ENCODE measurements around the gene MACO1.
A peak's percentile ranks its signal among the peaks of the same experiment; 100 is the strongest.
"Not testable (repeated sequence)": the region's sequence is repeated elsewhere in the genome, so short reads cannot be mapped to it uniquely, and the experiment has no call there.

The MACO1 gene, protein sequence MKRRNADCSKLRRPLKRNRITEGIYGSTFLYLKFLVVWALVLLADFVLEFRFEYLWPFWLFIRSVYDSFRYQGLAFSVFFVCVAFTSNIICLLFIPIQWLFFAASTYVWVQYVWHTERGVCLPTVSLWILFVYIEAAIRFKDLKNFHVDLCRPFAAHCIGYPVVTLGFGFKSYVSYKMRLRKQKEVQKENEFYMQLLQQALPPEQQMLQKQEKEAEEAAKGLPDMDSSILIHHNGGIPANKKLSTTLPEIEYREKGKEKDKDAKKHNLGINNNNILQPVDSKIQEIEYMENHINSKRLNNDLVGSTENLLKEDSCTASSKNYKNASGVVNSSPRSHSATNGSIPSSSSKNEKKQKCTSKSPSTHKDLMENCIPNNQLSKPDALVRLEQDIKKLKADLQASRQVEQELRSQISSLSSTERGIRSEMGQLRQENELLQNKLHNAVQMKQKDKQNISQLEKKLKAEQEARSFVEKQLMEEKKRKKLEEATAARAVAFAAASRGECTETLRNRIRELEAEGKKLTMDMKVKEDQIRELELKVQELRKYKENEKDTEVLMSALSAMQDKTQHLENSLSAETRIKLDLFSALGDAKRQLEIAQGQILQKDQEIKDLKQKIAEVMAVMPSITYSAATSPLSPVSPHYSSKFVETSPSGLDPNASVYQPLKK

DNA sequence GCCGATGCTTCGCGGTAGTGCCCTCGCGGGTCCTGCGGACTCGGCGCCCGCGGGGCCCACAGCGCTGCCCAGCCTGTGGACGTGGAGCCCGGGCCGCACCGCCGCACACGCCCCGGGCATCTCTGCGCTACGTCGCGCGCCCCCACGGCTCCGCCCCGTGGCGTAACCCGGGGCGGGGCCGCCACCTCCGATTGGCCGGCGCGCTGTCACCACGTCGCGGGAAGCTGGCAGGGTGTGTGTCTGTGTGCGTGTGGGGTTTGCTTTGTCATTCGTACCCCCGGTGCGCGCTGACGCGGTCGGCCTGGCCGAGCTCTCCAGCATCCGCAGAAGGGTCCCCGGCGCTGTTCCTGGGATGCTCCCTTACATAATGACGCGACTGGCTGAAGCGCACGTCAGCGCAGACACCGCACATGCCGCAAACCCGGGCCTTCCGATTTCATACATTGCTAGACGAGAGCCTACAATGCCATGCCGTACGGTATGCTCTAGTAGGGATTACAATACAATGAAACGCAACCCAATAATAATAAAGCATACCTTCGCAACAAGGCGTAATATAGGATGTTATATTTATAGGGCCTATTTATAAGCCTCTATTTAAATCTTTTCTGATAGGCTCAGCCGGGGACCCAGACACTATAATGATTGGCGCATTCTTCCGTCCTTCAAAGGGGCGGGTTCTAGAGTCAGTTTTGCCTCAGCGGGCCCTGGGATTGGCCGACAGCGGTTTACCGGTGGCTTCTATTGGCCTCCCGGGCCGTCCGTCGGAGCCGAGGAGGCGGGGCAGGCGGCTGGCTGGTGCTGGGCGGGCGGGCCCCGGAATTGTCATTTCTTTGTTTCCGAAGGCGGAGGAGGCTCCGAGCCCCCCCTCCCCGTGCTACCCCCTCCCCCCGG is at the start of gene MACO1:
TSS of gene MACO1 (plus strand) at position 825 of the 894 bp plus-strand sequence. CDS start 202 bp downstream, outside the sequence.
- Histone ChIP-seq H3K27ac (peak within 1 kb of the TSS; percentile 97), H3K36me3 (peaks cover 11% of the 10 kb centered on the region), H3K27me3 (ENCODE audit: insufficient read depth, low read depth, severe bottlenecking) (no peaks in the 10 kb centered on the region), H3K4me3 (ENCODE audit: low read depth, low read length) (peak within 1 kb of the TSS; percentile 96), H3K9me3 (ENCODE audit: severe bottlenecking) (no peaks in the 10 kb centered on the region)
- peak; percentile 96 for DNase-seq
- TF ChIP-seq, protein P1, sequence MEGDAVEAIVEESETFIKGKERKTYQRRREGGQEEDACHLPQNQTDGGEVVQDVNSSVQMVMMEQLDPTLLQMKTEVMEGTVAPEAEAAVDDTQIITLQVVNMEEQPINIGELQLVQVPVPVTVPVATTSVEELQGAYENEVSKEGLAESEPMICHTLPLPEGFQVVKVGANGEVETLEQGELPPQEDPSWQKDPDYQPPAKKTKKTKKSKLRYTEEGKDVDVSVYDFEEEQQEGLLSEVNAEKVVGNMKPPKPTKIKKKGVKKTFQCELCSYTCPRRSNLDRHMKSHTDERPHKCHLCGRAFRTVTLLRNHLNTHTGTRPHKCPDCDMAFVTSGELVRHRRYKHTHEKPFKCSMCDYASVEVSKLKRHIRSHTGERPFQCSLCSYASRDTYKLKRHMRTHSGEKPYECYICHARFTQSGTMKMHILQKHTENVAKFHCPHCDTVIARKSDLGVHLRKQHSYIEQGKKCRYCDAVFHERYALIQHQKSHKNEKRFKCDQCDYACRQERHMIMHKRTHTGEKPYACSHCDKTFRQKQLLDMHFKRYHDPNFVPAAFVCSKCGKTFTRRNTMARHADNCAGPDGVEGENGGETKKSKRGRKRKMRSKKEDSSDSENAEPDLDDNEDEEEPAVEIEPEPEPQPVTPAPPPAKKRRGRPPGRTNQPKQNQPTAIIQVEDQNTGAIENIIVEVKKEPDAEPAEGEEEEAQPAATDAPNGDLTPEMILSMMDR (IDR thresholded peaks at IDR 0.05; ENCODE audit: low read depth, low read length), result no peak

DNA sequence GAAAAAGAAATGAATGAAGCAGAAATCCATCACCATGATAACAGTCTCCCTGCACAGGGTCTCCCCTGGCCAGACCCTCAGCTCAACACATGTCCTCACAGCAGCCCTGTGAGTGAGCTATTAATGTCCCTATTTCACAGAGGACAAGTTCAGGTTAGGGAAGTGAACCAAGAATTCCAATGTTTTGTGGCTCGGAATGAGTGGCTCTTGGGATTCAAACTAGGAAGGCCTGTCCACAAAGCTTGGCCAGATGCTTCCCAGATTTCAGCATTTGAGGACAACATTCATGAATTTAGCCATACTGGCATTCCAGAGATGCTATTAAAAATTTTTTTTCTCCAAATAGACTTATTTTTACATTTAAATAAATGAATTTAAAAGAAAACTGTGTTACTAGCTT is 48.2 kb upstream of the MACO1 start:
- DNase-seq; H3K36me3 ChIP-seq; H3K4me3 ChIP-seq (ENCODE audit: low read depth, low read length); H3K27me3 ChIP-seq (ENCODE audit: insufficient read depth, low read depth, severe bottlenecking); H3K27ac ChIP-seq; H3K9me3 ChIP-seq (ENCODE audit: severe bottlenecking): not testable (repeated sequence)

DNA sequence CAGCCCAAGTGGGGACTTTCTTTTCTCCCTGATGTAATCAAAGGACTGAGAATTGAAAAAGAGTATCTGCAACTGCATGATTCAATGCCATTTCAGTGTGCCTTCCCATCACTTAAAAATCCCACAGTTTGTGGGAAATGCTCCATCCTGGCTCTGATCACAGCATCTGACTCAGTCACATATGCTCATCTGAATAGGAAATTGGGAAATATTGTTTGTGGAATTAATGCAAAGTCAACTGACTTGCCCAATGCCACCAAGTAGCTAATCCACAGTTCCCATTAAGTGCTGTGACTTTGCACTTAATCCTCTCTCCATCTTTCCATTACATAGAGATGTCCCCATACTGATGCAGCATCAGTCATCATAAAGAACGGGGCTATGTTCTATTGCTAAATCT is 47.6 kb upstream of the MACO1 start:
- not testable (repeated sequence) for H3K27me3 ChIP-seq (ENCODE audit: insufficient read depth, low read depth, severe bottlenecking); DNase-seq; H3K27ac ChIP-seq; H3K36me3 ChIP-seq; H3K4me3 ChIP-seq (ENCODE audit: low read depth, low read length); H3K9me3 ChIP-seq (ENCODE audit: severe bottlenecking)

GRCh38 chr1:25383875-25384274 is 46.8 kb upstream of the MACO1 start:
- H3K27me3 ChIP-seq (ENCODE audit: insufficient read depth, low read depth, severe bottlenecking); H3K27ac ChIP-seq; H3K4me3 ChIP-seq (ENCODE audit: low read depth, low read length); H3K36me3 ChIP-seq; DNase-seq; H3K9me3 ChIP-seq (ENCODE audit: severe bottlenecking): not testable (repeated sequence)

DNA sequence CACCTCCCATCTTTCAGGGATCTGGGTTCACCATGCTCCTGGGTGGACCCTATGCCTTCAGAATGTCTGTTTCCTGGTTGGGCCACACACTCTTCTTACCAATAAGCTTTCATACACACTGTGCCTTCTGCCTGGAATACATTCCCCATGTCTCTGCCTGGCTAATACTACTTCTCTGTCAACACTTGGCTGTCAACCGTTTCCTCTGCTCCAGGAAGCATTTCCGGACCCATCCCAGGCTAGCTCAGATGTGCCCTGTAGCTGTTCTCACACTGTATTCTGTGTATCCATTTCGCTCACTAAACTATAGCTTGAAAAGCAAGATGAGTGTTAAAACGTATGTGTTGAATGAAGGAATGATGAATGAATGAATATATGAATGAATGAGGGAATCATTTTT is 43.6 kb upstream of the MACO1 start:
- not testable (repeated sequence) for H3K36me3 ChIP-seq; DNase-seq; H3K9me3 ChIP-seq (ENCODE audit: severe bottlenecking); H3K27ac ChIP-seq; H3K27me3 ChIP-seq (ENCODE audit: insufficient read depth, low read depth, severe bottlenecking); H3K4me3 ChIP-seq (ENCODE audit: low read depth, low read length)

DNA sequence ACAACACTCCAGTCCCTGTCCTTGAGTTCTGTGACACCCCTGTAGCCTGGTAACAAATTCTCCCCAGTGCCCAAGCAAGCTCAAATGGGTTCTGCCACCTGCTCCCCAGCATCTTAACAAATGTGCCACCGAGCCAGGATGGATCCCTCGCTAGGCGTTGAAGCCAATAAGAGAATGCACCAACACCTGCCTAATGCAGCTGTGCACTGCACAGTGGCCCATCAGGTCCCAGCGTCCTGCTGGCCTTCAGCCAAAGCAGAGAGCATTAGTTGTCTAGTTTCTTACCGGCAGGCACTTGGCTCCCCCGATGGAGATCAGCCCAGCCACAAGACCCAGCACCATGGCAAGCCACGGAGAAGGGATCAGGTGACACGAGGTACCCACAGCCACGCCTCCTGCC is 42.0 kb upstream of the MACO1 start:
- not testable (repeated sequence) for H3K27ac ChIP-seq; DNase-seq; H3K36me3 ChIP-seq; H3K27me3 ChIP-seq (ENCODE audit: insufficient read depth, low read depth, severe bottlenecking); H3K4me3 ChIP-seq (ENCODE audit: low read depth, low read length); H3K9me3 ChIP-seq (ENCODE audit: severe bottlenecking)

GRCh38 chr1:25389721-25390120 is 41.0 kb upstream of the MACO1 start:
- H3K36me3 ChIP-seq; H3K9me3 ChIP-seq (ENCODE audit: severe bottlenecking); DNase-seq; H3K4me3 ChIP-seq (ENCODE audit: low read depth, low read length); H3K27ac ChIP-seq; H3K27me3 ChIP-seq (ENCODE audit: insufficient read depth, low read depth, severe bottlenecking): not testable (repeated sequence)

- Histone ChIP-seq H3K27ac (no peak overlapping the region), H3K27me3 (ENCODE audit: insufficient read depth, low read depth, severe bottlenecking) (no peaks in the 10 kb centered on the region), H3K9me3 (ENCODE audit: severe bottlenecking) (no peaks in the 10 kb centered on the region), H3K4me3 (ENCODE audit: low read depth, low read length) (no peak overlapping the region), H3K36me3 (no peaks in the 10 kb centered on the region)
- TF ChIP-seq, protein P1 (IDR thresholded peaks at IDR 0.05; ENCODE audit: low read depth, low read length), result no peak
- DNase-seq, result no peak
These were observed 37.9 kb upstream of the MACO1 start for GRCh38 chr1:25392841-25393240.

DNA sequence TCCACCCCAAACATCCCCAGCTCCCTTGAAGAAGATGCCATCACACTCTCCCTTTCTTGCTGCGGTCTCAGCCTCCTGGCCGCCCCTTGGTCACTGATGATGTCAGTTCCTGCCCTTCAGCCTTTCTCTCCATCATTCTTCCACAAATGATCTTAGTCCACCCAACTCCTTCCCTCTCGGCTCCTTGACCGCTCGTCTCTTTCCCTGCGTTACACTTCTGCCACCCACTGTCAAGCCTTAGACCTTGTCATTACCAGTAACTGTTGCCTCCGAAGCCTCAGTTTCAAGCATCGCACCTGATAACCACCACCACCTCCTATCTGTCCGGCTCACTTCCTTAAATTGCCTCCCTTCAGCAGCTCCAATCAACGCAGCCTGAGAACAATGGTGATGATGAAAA is 33.1 kb upstream of the MACO1 start:
- not testable (repeated sequence) for DNase-seq

GRCh38 chr1:25398079-25398478 is 32.6 kb upstream of the MACO1 start:
- H3K36me3 ChIP-seq; H3K4me3 ChIP-seq (ENCODE audit: low read depth, low read length); H3K27ac ChIP-seq; DNase-seq; H3K9me3 ChIP-seq (ENCODE audit: severe bottlenecking); H3K27me3 ChIP-seq (ENCODE audit: insufficient read depth, low read depth, severe bottlenecking): not testable (repeated sequence)

More for the DNA sequence above, 33.1 kb upstream of the MACO1 start:
- H3K27me3 ChIP-seq (ENCODE audit: insufficient read depth, low read depth, severe bottlenecking); H3K36me3 ChIP-seq; H3K27ac ChIP-seq; H3K4me3 ChIP-seq (ENCODE audit: low read depth, low read length); H3K9me3 ChIP-seq (ENCODE audit: severe bottlenecking): not testable (repeated sequence)
